Upper lobe of left lung (tissue), 6 donors: ENCODE data around the gene HSDL2. TPM values are rescaled to one million over a fixed set of nuclear protein-coding genes. Genes with fewer than 3 reads are reported as not detected.

Experiments
- ATAC-seq, 2 donors: fragments of 200-7000 bp; cut with Tn5 transposase; one replicate each; pipeline ENCODE4 v1.9.1; 2022; ENCODE audit warnings: mild to moderate bottlenecking in 2 of 2, moderate library complexity in 2 of 2; ENCODE audit not compliant: low FRiP score in 2 of 2
- DNase-seq, 2 donors: peaks; one replicate each; pipeline ENCODE4 v3.0.0-alpha.2; 2019 to 2020
- H3K27ac ChIP-seq, 4 donors: fragments of 200-600 bp; sonication (generic); one replicate each; pipeline ENCODE4 v1.5.1; 2016 to 2019
- H3K27me3 ChIP-seq, 4 donors: fragments of 200-600 bp; sonication (generic); one replicate each; pipeline ENCODE4 v1.5.1; 2017 to 2019
- H3K36me3 ChIP-seq, 4 donors: fragments of 200-600 bp; sonication (generic); one replicate each; pipeline ENCODE4 v1.5.1; 2016 to 2019
- H3K4me1 ChIP-seq, 4 donors: fragments of 200-600 bp; sonication (generic); one replicate each; pipeline ENCODE4 v1.5.1; 2018 to 2019
- H3K4me3 ChIP-seq, 4 donors: fragments of 200-600 bp; sonication (generic); one replicate each; pipeline ENCODE4 v1.5.1; 2017 to 2019; ENCODE audit warnings: mild to moderate bottlenecking in 2 of 4, moderate library complexity in 1 of 4
- H3K9me3 ChIP-seq, 4 donors: fragments of 200-600 bp; sonication (generic); one replicate each; pipeline ENCODE4 v1.5.1; 2018 to 2019
- EP300 ChIP-seq, 4 donors: sonication (generic); formaldehyde crosslinking; IDR thresholded peaks; one replicate each; pipeline ENCODE4 v1.5.1; 2017; ENCODE audit warnings: antibody characterized with exemption in 4 of 4, control low read depth in 2 of 4
- POLR2A ChIP-seq, 4 donors: fragments of 450-650 bp; IDR thresholded peaks; one replicate each; pipeline ENCODE4 v1.5.1; 2016 to 2017; ENCODE audit warnings: antibody characterized with exemption in 4 of 4, mild to moderate bottlenecking in 2 of 4
- POLR2AphosphoS5 ChIP-seq, 2 donors: sonication (generic); formaldehyde crosslinking; IDR thresholded peaks; one replicate each; pipeline ENCODE4 v1.5.1; 2017; ENCODE audit warnings: antibody characterized with exemption in 2 of 2
- WGBS, 2 donors: methylation state at CpG; one replicate each; pipeline ENCODE4 v1.1.5; 2017 to 2018; 5-methylcytosine and 5-hydroxymethylcytosine counted together
- total RNA-seq, 6 donors: library from RNA; depleted of rRNA in 4 of 6; stranded (reverse); fragments of >200 nt in 4 of 6; gene quantifications; one replicate each; pipeline versions ENCODE4 v1.1.0 to v1.2.1, GENCODE V29; 2016 to 2021
- TF ChIP-seq, protein P1 (sequence below), 6 experiments: fragments of 450-650 bp in 4 of 6; fragments of 200-600 bp in 2 of 6; sonication (generic) in 2 of 6; IDR thresholded peaks; one replicate each; pipeline ENCODE4 v1.5.1; 2016 to 2019; ENCODE audit warnings: antibody characterized with exemption in 6 of 6
- donor health status: DM: no; HTN: no; CAD: no; lungs with moderate emphysema.
- donor health status: DM: no; HTN: yes; CAD: no; lungs with severe emphysema.

HSDL2 gene
- total RNA-seq, 6 donors from 2014 or later: 25.1 to 92.6 (median 46.2) TPM

DNA sequence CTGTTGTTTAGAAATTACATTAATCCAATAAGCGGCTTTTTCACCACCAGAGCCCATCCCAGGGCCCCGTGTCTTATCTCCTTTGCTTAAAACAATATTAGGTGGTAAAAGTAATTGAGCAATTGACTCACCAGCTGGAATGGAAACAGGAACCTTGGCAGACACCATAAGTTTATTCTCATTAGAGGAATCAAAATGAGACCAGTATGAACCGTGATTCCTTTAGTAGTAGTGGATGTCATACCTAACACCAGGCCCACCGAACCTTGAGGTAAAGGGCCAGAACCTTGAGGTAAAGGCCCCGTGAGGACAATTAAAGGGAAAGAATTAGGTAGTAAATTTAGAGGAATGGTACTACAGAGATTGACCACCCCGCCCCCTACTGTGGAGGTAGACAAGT lies 16.5 kb downstream of the HSDL2 start:
- no peaks in the 10 kb centered on the region for H3K27me3 ChIP-seq
- no peak for DNase-seq
- TF ChIP-seq, protein P1, sequence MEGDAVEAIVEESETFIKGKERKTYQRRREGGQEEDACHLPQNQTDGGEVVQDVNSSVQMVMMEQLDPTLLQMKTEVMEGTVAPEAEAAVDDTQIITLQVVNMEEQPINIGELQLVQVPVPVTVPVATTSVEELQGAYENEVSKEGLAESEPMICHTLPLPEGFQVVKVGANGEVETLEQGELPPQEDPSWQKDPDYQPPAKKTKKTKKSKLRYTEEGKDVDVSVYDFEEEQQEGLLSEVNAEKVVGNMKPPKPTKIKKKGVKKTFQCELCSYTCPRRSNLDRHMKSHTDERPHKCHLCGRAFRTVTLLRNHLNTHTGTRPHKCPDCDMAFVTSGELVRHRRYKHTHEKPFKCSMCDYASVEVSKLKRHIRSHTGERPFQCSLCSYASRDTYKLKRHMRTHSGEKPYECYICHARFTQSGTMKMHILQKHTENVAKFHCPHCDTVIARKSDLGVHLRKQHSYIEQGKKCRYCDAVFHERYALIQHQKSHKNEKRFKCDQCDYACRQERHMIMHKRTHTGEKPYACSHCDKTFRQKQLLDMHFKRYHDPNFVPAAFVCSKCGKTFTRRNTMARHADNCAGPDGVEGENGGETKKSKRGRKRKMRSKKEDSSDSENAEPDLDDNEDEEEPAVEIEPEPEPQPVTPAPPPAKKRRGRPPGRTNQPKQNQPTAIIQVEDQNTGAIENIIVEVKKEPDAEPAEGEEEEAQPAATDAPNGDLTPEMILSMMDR (IDR thresholded peaks at IDR 0.05): no peak
- no peak for TF ChIP-seq POLR2AphosphoS5 (IDR thresholded peaks at IDR 0.05)
- no peak for TF ChIP-seq EP300 (IDR thresholded peaks at IDR 0.05)
- no peak for TF ChIP-seq POLR2A (IDR thresholded peaks at IDR 0.05)
- H3K4me3 ChIP-seq: no peak overlapping the region
- WGBS, 2 donors: 68 to 87% methylated on average over 6 of the region's 6 CpGs
- H3K9me3 ChIP-seq: no peaks in the 10 kb centered on the region
- no peak for ATAC-seq
- no peaks in the 10 kb centered on the region for H3K4me1 ChIP-seq
- no peak overlapping the region for H3K27ac ChIP-seq
- no peaks in the 10 kb centered on the region for H3K36me3 ChIP-seq

DNA sequence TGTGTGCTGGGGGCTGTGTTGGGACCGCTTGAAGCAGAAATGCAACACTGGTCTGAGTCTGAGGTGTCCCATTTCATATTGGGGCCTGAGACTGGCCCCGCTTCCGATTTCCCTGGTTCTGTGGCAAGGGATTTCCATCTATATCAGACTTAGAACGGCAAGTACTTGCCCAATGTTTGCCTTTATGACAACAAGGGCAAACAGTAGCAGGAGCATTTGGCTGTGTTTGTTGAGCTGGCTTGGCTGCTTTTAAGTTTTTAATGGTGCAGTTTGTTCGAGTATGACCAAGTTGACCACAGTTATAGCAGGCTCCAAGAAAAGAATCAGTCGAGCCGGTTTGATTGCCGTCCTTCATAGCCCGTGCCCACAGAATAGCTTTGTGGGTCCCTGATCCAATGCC lies 17.0 kb downstream of the HSDL2 start:
- Histone ChIP-seq H3K4me1 (no peaks in the 10 kb centered on the region), H3K27ac (no peak overlapping the region), H3K27me3 (no peaks in the 10 kb centered on the region), H3K4me3 (no peak overlapping the region), H3K9me3 (no peaks in the 10 kb centered on the region), H3K36me3 (no peaks in the 10 kb centered on the region)
- DNase-seq (peak in 1 of 2 donors; percentile 36), ATAC-seq (no peak)
- no peak for TF ChIP-seq POLR2AphosphoS5 (IDR thresholded peaks at IDR 0.05)
- TF ChIP-seq, protein P1 (IDR thresholded peaks at IDR 0.05): no peak
- TF ChIP-seq POLR2A (IDR thresholded peaks at IDR 0.05): no peak
- no peak for TF ChIP-seq EP300 (IDR thresholded peaks at IDR 0.05)
- WGBS, 2 donors: 77 to 93% methylated on average over 9 of the region's 9 CpGs

DNA sequence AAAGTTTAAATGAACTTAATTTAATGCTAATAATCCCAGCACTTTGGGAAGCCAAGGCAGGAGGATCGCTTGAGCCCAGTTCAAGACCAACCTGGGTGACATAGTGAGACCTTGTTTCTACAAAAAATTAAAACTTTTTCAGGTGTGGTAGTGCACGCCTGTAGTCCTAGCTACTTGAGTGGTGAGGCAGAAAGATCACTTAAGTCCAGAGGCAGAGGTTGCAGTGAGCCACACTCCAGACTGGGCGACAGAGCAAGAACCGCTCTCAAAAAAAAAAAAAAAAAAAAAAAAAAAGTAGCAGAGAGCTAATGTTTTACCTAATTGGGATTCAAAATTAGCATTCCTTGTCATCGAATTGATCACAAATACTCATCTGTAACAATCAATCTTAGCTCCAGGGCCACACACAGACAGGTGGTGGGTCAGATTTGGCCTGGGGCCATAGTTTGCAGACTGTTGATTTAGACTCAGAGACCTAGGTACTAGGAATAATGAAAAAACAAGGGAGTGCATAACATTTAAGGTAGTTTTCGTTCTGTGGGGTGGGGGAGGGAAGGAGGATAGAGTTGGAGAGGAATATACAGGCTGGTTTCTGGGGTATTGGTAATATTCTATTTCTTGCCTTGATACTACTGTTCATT lies 21.4 kb downstream of the HSDL2 start:
- TF ChIP-seq POLR2A (IDR thresholded peaks at IDR 0.05) (no peak), POLR2AphosphoS5 (IDR thresholded peaks at IDR 0.05) (no peak), EP300 (IDR thresholded peaks at IDR 0.05) (no peak)
- TF ChIP-seq, protein P1 (IDR thresholded peaks at IDR 0.05): no peak
- H3K4me3 ChIP-seq: no peak overlapping the region
- peaks cover 0 to 3% (median 0%) of the 10 kb centered on the region in 4 donors for H3K36me3 ChIP-seq
- H3K27ac ChIP-seq: no peak overlapping the region
- DNase-seq (no peak), ATAC-seq (no peak)
- 76 to 85% methylated on average over 6 of the region's 6 CpGs for WGBS, 2 donors
- no peaks in the 10 kb centered on the region for H3K9me3 ChIP-seq
- no peaks in the 10 kb centered on the region for H3K27me3 ChIP-seq
- H3K4me1 ChIP-seq: peaks cover 0 to 11% (median 5%) of the 10 kb centered on the region in 4 donors

DNA sequence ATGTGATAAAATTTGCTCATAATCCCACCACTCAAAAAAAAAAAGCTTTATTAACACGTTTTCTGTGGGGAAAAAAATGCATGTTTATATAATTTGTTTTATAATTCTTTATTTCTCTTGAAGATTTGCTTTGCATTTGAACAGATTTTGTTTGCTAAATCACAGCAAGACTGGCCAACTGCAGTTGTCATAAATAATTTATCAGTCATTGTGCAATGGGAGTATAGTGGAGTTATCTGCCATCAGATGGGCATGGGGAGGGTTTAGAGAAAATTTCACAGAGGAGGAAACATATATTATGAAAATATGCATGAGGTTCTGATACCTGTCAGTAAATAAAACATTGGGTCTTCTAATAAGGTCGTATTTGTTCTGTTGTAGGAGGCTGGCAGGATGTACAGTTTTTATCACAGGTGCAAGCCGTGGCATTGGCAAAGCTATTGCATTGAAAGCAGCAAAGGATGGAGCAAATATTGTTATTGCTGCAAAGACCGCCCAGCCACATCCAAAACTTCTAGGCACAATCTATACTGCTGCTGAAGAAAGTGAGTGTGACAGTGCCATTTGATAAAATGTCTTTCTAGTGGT lies 23.8 kb downstream of the HSDL2 start:
- Histone ChIP-seq H3K4me1 (peaks cover 0 to 11% (median 5%) of the 10 kb centered on the region in 4 donors), H3K9me3 (no peaks in the 10 kb centered on the region), H3K36me3 (peaks cover 0 to 23% (median 0%) of the 10 kb centered on the region in 4 donors), H3K27me3 (no peaks in the 10 kb centered on the region), H3K4me3 (no peak overlapping the region), H3K27ac (peak overlapping the region in 1 of 4 donors; percentile 15)
- TF ChIP-seq POLR2A (IDR thresholded peaks at IDR 0.05) (no peak), EP300 (IDR thresholded peaks at IDR 0.05) (no peak)
- DNase-seq (no peak), ATAC-seq (no peak)
- WGBS, 2 donors: 70 to 83% methylated on average over 4 of the region's 4 CpGs

DNA sequence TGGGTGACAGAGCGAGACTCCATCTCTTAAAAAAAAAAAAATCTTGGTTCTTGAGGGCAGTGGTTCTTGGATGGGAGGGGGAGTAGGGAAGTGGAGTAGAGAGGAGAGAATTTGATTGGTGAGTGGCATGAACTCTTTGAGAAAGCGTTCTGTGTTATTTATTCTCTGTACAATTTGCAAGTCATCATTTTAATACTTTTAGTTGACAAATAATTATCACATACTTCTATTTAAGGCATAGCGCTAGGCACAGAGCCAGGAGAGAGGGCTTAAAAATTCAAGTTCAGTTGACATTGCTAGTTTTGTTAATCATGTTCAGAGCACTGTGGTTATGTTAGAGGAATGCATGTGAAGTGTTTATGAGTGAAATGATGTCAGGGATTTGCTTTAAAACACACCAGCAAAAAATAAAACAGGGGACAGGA lies 24.6 kb downstream of the HSDL2 start:
- DNase-seq (peak in 1 of 2 donors; percentile 60), ATAC-seq (peak in 1 of 2 donors; percentile 79)
- TF ChIP-seq POLR2AphosphoS5 (IDR thresholded peaks at IDR 0.05) (no peak), POLR2A (IDR thresholded peaks at IDR 0.05) (no peak), EP300 (IDR thresholded peaks at IDR 0.05) (no peak)
- TF ChIP-seq, protein P1 (IDR thresholded peaks at IDR 0.05): no peak
- Histone ChIP-seq H3K36me3 (peaks cover 0 to 31% (median 3%) of the 10 kb centered on the region in 4 donors), H3K4me1 (peaks cover 0 to 15% (median 7%) of the 10 kb centered on the region in 4 donors), H3K27me3 (no peaks in the 10 kb centered on the region), H3K9me3 (no peaks in the 10 kb centered on the region), H3K4me3 (no peak overlapping the region), H3K27ac (peak overlapping the region in 1 of 4 donors; percentile 15)
- 62 to 64% methylated on average over 3 of the region's 3 CpGs for WGBS, 2 donors
